ENCODE measurements around the gene PLEKHB2.
"Not testable (repeated sequence)": the region's sequence is repeated elsewhere in the genome, so short reads cannot be mapped to it uniquely, and the experiment has no call there.

GRCh38 chr2:131181451-131181850, 76.3 kb downstream of the PLEKHB2 start:
- not testable (repeated sequence) for TF ChIP-seq CTCF (IDR thresholded peaks at IDR 0.05; ENCODE audit: borderline replicate concordance, extremely low read depth, low read length, poor library complexity, severe bottlenecking); EZH2 (IDR thresholded peaks at IDR 0.05; ENCODE audit: borderline replicate concordance, low read depth, low read length, severe bottlenecking)
